Measurements from ENCODE around the gene ECT2.
A peak's percentile ranks its signal among the peaks of the same experiment; 100 is the strongest.

Gene ECT2

DNA sequence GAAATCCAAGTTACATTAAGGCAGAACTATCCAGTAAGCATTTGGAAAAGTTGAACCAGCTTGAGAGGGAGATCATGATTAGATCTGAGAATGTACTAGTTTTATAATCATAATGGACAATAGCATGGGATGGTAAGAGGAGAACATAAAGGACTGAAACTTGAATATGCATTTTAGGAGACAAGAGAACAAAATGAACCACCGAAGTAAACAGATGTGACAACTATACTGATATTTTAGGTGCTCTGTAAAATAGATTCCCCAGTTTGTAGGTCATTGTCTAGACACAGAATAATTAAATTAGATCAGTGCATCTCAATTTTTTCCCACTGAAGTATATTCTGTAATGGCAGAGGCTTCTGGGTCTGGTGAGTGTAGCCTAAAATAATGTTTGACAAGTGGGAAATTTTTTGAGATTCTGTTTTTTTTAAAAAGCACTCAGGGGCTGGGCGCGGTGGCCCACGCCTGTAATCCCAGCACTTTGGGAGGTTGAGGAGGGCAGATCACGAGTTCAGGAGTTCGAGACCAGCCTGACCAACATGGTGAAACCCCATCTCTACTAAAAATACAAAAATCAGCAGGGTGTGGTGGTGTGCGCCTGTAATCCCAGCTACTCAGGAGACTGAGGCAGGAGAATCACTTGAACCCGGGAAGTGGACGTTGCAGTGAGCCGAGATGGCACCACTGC lies 16.3 kb downstream of the ECT2 start:
- H2AFZ ChIP-seq (ENCODE audit: insufficient read depth, low read length, poor library complexity) = no peak overlapping the region
- no peaks in the 10 kb centered on the region for H3K9me3 ChIP-seq (ENCODE audit: insufficient read depth, low read depth, low read length)
- no peaks in the 10 kb centered on the region for H3K79me1 ChIP-seq (ENCODE audit: low read length)
- no peak overlapping the region for H3K9ac ChIP-seq (ENCODE audit: low read length)
- H3K27ac ChIP-seq (ENCODE audit: low read depth, low read length) = no peak overlapping the region
- H3K4me3 ChIP-seq (ENCODE audit: low read depth, low read length) = no peak overlapping the region
- DNase-seq = no peak
- no peaks in the 10 kb centered on the region for H3K79me2 ChIP-seq (ENCODE audit: control insufficient read depth, insufficient read depth, low read length, poor library complexity)
- peaks cover 6 to 7% of the 10 kb centered on the region in 2 experiments for H3K36me3 ChIP-seq (ENCODE audit: control insufficient read depth in 1 of 2, insufficient read depth in 2 of 2, low read length in 2 of 2)
- H3K14ac ChIP-seq (ENCODE audit: low read length) = no peak overlapping the region
- WGBS (ENCODE audit: extremely low coverage, insufficient coverage, insufficient read length) = no CpG with 5 or more reads among the region's 10 CpGs
- H3K4ac ChIP-seq (ENCODE audit: low read depth, low read length) = no peak overlapping the region
- no peak overlapping the region for H2AK5ac ChIP-seq (ENCODE audit: low read length)
- no peak overlapping the region for H4K91ac ChIP-seq (ENCODE audit: low read depth, low read length)
- no peak overlapping the region for H3K23ac ChIP-seq (ENCODE audit: low read length)
- H4K8ac ChIP-seq (ENCODE audit: low read depth, low read length) = no peak overlapping the region
- no peaks in the 10 kb centered on the region for H3K4me1 ChIP-seq (ENCODE audit: control insufficient read depth in 1 of 2, insufficient read depth in 2 of 2, low read length in 2 of 2)
- no peak overlapping the region for H3K18ac ChIP-seq (ENCODE audit: low read length)
- no peaks in the 10 kb centered on the region for H3K27me3 ChIP-seq (ENCODE audit: insufficient read depth, low read length)
- H4K12ac ChIP-seq (ENCODE audit: low read depth, low read length) = no peak overlapping the region
- H2BK5ac ChIP-seq (ENCODE audit: low read depth, low read length, poor library complexity) = no peak overlapping the region
- H3K4me2 ChIP-seq (ENCODE audit: low read length) = no peak overlapping the region
- H2BK120ac ChIP-seq (ENCODE audit: insufficient read depth, low read length, poor library complexity) = no peak overlapping the region
- no peak overlapping the region for H2BK12ac ChIP-seq (ENCODE audit: low read length)

DNA sequence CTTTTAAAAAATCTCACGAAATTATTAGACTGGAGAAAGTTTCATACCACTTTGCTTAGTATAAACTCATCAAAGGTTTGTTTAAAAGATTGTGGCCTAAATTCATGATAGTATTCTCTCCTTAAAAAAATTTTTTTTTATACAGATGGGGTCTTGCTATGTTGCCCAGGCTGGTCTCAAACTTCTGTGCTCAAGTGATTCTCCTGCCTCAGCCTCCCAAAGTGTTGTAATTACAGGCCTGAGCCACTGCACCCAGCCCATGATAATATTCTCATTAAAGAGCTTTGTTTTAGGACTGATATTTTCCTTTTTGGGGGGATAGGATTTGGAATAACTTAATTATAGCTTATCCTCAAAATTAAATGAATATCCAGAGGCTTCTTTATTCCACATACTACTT lies 19.9 kb downstream of the ECT2 start:
- H3K4me1 ChIP-seq (ENCODE audit: control insufficient read depth in 1 of 2, insufficient read depth in 2 of 2, low read length in 2 of 2) = no peaks in the 10 kb centered on the region
- H3K14ac ChIP-seq (ENCODE audit: low read length) = no peak overlapping the region
- no peaks in the 10 kb centered on the region for H3K27me3 ChIP-seq (ENCODE audit: insufficient read depth, low read length)
- H2AK5ac ChIP-seq (ENCODE audit: low read length) = no peak overlapping the region
- no peak overlapping the region for H2AFZ ChIP-seq (ENCODE audit: insufficient read depth, low read length, poor library complexity)
- no peak overlapping the region for H2BK5ac ChIP-seq (ENCODE audit: low read depth, low read length, poor library complexity)
- WGBS (ENCODE audit: extremely low coverage, insufficient coverage, insufficient read length) = no CpG with 5 or more reads among the region's 1 CpG
- H3K79me1 ChIP-seq (ENCODE audit: low read length) = no peaks in the 10 kb centered on the region
- no peaks in the 10 kb centered on the region for H3K9me3 ChIP-seq (ENCODE audit: insufficient read depth, low read depth, low read length)
- DNase-seq = no peak
- no peak overlapping the region for H3K4ac ChIP-seq (ENCODE audit: low read depth, low read length)
- H2BK120ac ChIP-seq (ENCODE audit: insufficient read depth, low read length, poor library complexity) = no peak overlapping the region
- H3K23ac ChIP-seq (ENCODE audit: low read length) = no peak overlapping the region
- H4K91ac ChIP-seq (ENCODE audit: low read depth, low read length) = no peak overlapping the region
- H3K4me2 ChIP-seq (ENCODE audit: low read length) = no peak overlapping the region
- no peak overlapping the region for H4K8ac ChIP-seq (ENCODE audit: low read depth, low read length)
- no peaks in the 10 kb centered on the region for H3K79me2 ChIP-seq (ENCODE audit: control insufficient read depth, insufficient read depth, low read length, poor library complexity)
- H4K12ac ChIP-seq (ENCODE audit: low read depth, low read length) = no peak overlapping the region
- peaks cover 13 to 17% of the 10 kb centered on the region in 2 experiments for H3K36me3 ChIP-seq (ENCODE audit: control insufficient read depth in 1 of 2, insufficient read depth in 2 of 2, low read length in 2 of 2)
- no peak overlapping the region for H3K27ac ChIP-seq (ENCODE audit: low read depth, low read length)
- H3K9ac ChIP-seq (ENCODE audit: low read length) = no peak overlapping the region
- H3K4me3 ChIP-seq (ENCODE audit: low read depth, low read length) = no peak overlapping the region
- H3K18ac ChIP-seq (ENCODE audit: low read length) = no peak overlapping the region
- no peak overlapping the region for H2BK12ac ChIP-seq (ENCODE audit: low read length)

DNA sequence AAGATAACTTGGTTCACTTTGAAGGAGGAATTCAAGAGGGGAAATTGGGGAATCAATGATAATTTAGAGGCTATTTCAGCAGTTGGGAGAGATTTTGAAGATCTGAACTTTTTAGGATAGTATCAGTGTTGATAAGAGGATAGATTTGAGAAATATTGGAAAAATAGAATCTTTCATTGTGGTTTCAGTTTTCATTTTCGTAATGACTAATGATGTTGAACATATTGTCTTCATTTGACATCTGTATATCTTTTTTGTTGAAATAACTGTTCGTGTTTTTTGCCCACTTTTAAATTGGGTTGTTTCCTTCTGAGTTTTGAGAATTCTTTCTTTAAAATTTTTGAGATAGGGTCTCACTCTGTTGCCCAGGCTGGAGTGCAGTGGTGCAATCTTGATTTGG lies 21.1 kb downstream of the ECT2 start:
- no peak overlapping the region for H3K14ac ChIP-seq (ENCODE audit: low read length)
- no peak overlapping the region for H4K8ac ChIP-seq (ENCODE audit: low read depth, low read length)
- no peak overlapping the region for H3K23ac ChIP-seq (ENCODE audit: low read length)
- peaks cover 15 to 20% of the 10 kb centered on the region in 2 experiments for H3K36me3 ChIP-seq (ENCODE audit: control insufficient read depth in 1 of 2, insufficient read depth in 2 of 2, low read length in 2 of 2)
- no peaks in the 10 kb centered on the region for H3K79me1 ChIP-seq (ENCODE audit: low read length)
- H3K9ac ChIP-seq (ENCODE audit: low read length) = no peak overlapping the region
- H3K79me2 ChIP-seq (ENCODE audit: control insufficient read depth, insufficient read depth, low read length, poor library complexity) = no peaks in the 10 kb centered on the region
- H3K27ac ChIP-seq (ENCODE audit: low read depth, low read length) = no peak overlapping the region
- WGBS (ENCODE audit: extremely low coverage, insufficient coverage, insufficient read length) = 100% methylated on average over 1 of the region's 2 CpGs
- H3K4ac ChIP-seq (ENCODE audit: low read depth, low read length) = no peak overlapping the region
- H2BK12ac ChIP-seq (ENCODE audit: low read length) = no peak overlapping the region
- DNase-seq = no peak
- no peak overlapping the region for H2AK5ac ChIP-seq (ENCODE audit: low read length)
- H3K4me2 ChIP-seq (ENCODE audit: low read length) = no peak overlapping the region
- H3K27me3 ChIP-seq (ENCODE audit: insufficient read depth, low read length) = no peaks in the 10 kb centered on the region
- no peak overlapping the region for H4K12ac ChIP-seq (ENCODE audit: low read depth, low read length)
- no peaks in the 10 kb centered on the region for H3K4me1 ChIP-seq (ENCODE audit: control insufficient read depth in 1 of 2, insufficient read depth in 2 of 2, low read length in 2 of 2)
- no peaks in the 10 kb centered on the region for H3K9me3 ChIP-seq (ENCODE audit: insufficient read depth, low read depth, low read length)
- no peak overlapping the region for H3K4me3 ChIP-seq (ENCODE audit: low read depth, low read length)
- H4K91ac ChIP-seq (ENCODE audit: low read depth, low read length) = no peak overlapping the region
- no peak overlapping the region for H2BK5ac ChIP-seq (ENCODE audit: low read depth, low read length, poor library complexity)
- H2BK120ac ChIP-seq (ENCODE audit: insufficient read depth, low read length, poor library complexity) = no peak overlapping the region
- no peak overlapping the region for H3K18ac ChIP-seq (ENCODE audit: low read length)
- no peak overlapping the region for H2AFZ ChIP-seq (ENCODE audit: insufficient read depth, low read length, poor library complexity)

DNA sequence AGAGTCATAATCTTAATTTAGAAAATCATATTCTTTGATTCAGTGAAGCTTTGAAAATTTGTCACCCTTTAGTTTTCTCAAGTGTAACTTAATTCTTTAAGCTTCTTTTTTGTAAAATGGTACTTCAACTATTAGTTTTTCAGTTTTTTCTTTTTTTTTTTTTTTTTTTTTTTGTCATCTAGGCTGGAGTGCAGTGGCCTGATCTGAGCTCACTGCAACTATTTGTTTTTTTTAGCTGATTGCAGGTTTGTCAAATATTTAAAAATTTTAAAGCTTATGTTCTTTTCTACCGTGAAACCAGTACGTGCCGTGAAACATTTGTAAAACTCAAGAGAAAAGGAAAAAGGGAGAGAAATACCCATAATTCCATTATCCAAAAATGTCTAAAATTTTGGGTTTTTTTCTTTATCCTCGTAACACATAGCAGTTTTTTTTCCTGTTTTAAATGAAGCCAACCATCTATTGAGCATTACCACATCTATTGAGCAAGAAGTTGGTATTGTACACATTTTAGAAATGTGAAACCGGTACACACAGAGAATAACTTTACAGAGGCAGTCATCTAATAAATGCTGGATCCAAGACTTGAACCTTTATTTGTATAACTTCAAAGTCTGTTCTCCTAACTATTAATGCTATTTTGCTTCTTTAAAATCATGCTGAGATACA lies 25.7 kb downstream of the ECT2 start:
- no CpG with 5 or more reads among the region's 5 CpGs for WGBS (ENCODE audit: extremely low coverage, insufficient coverage, insufficient read length)
- Histone ChIP-seq H3K23ac (ENCODE audit: low read length) (no peak overlapping the region), H3K9me3 (ENCODE audit: insufficient read depth, low read depth, low read length) (no peaks in the 10 kb centered on the region)

More for the DNA sequence above, 25.7 kb downstream of the ECT2 start:
- Histone ChIP-seq H2BK12ac (ENCODE audit: low read length) (no peak overlapping the region), H2AFZ (ENCODE audit: insufficient read depth, low read length, poor library complexity) (no peak overlapping the region), H3K4me3 (ENCODE audit: low read depth, low read length) (no peak overlapping the region), H3K4ac (ENCODE audit: low read depth, low read length) (no peak overlapping the region), H3K36me3 (ENCODE audit: control insufficient read depth in 1 of 2, insufficient read depth in 2 of 2, low read length in 2 of 2) (peaks cover 21 to 23% of the 10 kb centered on the region in 2 experiments), H3K14ac (ENCODE audit: low read length) (no peak overlapping the region), H4K12ac (ENCODE audit: low read depth, low read length) (no peak overlapping the region), H3K4me2 (ENCODE audit: low read length) (no peak overlapping the region), H3K27ac (ENCODE audit: low read depth, low read length) (no peak overlapping the region), H4K91ac (ENCODE audit: low read depth, low read length) (no peak overlapping the region), H3K79me2 (ENCODE audit: control insufficient read depth, insufficient read depth, low read length, poor library complexity) (no peaks in the 10 kb centered on the region), H2BK5ac (ENCODE audit: low read depth, low read length, poor library complexity) (no peak overlapping the region), H4K8ac (ENCODE audit: low read depth, low read length) (no peak overlapping the region), H3K27me3 (ENCODE audit: insufficient read depth, low read length) (no peaks in the 10 kb centered on the region), H2BK120ac (ENCODE audit: insufficient read depth, low read length, poor library complexity) (no peak overlapping the region), H2AK5ac (ENCODE audit: low read length) (no peak overlapping the region), H3K4me1 (ENCODE audit: control insufficient read depth in 1 of 2, insufficient read depth in 2 of 2, low read length in 2 of 2) (no peaks in the 10 kb centered on the region), H3K79me1 (ENCODE audit: low read length) (no peaks in the 10 kb centered on the region), H3K18ac (ENCODE audit: low read length) (no peak overlapping the region), H3K9ac (ENCODE audit: low read length) (no peak overlapping the region)
- DNase-seq = peak in 1 of 2 donors; percentile 91

Measured in trophoblast cell (in vitro differentiated cells and primary cell).